HCT116 (cell line): Measurements from ENCODE around the gene KRTAP20-2. TPM values are rescaled to one million over a fixed set of nuclear protein-coding genes. Genes with fewer than 3 reads are reported as not detected.

Experiments
- ATAC-seq: fragments of 200-7000 bp; cut with Tn5 transposase; 2 replicates; pipeline ENCODE4 v1.9.1; 2020; ENCODE audit warnings: mild to moderate bottlenecking, moderate library complexity
- Bru-seq: library from RNA; stranded (reverse); fragments of 400-500 nt; gene quantifications from one replicate; lab custom pipeline; 2021; lab: Mats Ljungman, UMichigan
- BruChase-seq, 2 experiments: library from RNA; stranded (reverse); fragments of 400-500 nt; gene quantifications; one replicate each; lab custom pipeline; 2021; lab: Mats Ljungman, UMichigan
- BruUV-seq: library from RNA; stranded (reverse); fragments of 400-500 nt; replicated peaks from 2 replicates; lab custom pipeline; 2021; lab: Mats Ljungman, UMichigan
- CTCF ChIA-PET: fragments of 300-600 bp; sonication (Branson Sonifier 250); formaldehyde crosslinking; loops from one replicate; lab custom pipeline; 2021; ENCODE audit warnings: antibody characterized with exemption; lab: Charles Lee
- POLR2A ChIA-PET: fragments of 300-600, 350-600 bp; sonication (Branson Sonifier 250); formaldehyde crosslinking; loops from one replicate; lab custom pipeline; 2021; ENCODE audit warnings: antibody characterized with exemption; lab: Charles Lee
- RAD21 ChIA-PET, 2 experiments: fragments of 300-600 bp; sonication (Branson Sonifier 250); formaldehyde crosslinking; loops; one replicate each; lab custom pipeline; 2023; ENCODE audit warnings: low total read pairs in 2 of 2; ENCODE audit not compliant: uncharacterized antibody in 2 of 2, unreplicated experiment in 2 of 2, low non-redundant PET in 1 of 2; lab: Charles Lee
- DNase-seq: peaks from one replicate; pipeline ENCODE4 v3.0.0-alpha.2; 2010; ENCODE audit warnings: low read depth, low spot score
- H2AFZ ChIP-seq: fragments of 200-600 bp; shearing (Covaris generic), sonication (generic); 2 replicates; pipeline ENCODE4 v1.6.1; 2017; ENCODE audit warnings: low read depth, mixed run types, mixed read lengths, antibody characterized with exemption, low read length; ENCODE audit not compliant: poor library complexity, severe bottlenecking
- H3K27ac ChIP-seq: 2 replicates; pipeline ENCODE4 v1.5.1; 2012; ENCODE audit warnings: low read depth, low read length
- H3K27me3 ChIP-seq: fragments of 200-600 bp; sonication (generic); 2 replicates; pipeline ENCODE4 v1.6.1; 2016; ENCODE audit warnings: mixed run types, low read length, mixed read lengths; ENCODE audit not compliant: insufficient read depth
- H3K36me3 ChIP-seq, 2 experiments: fragments of 200-500 bp in 1 of 2; fragments of 200-600 bp in 1 of 2; sonication (Bioruptor generic) in 1 of 2; sonication (generic) in 1 of 2; 2 replicates each; pipeline versions ENCODE4 v1.5.1 to v1.6.1; 2014 to 2016; ENCODE audit warnings: low read length in 2 of 2, inconsistent platforms in 1 of 2, mixed read lengths in 1 of 2, mixed run types in 1 of 2; ENCODE audit not compliant: insufficient read depth in 2 of 2, control insufficient read depth in 1 of 2
- H3K4me1 ChIP-seq, 2 experiments: fragments of 200-600 bp in 1 of 2; sonication (generic) in 1 of 2; 2 replicates each; pipeline versions ENCODE4 v1.5.1 to v1.6.1; 2012 to 2017; ENCODE audit warnings: low read length in 2 of 2, inconsistent platforms in 1 of 2, mild to moderate bottlenecking in 1 of 2, mixed read lengths in 1 of 2, mixed run types in 1 of 2, moderate library complexity in 1 of 2; ENCODE audit not compliant: insufficient read depth in 2 of 2, control insufficient read depth in 1 of 2
- H3K4me2 ChIP-seq: fragments of 200-600 bp; sonication (generic); 2 replicates; pipeline ENCODE4 v1.6.1; 2017; ENCODE audit warnings: mixed run types, low read length, mixed read lengths
- H3K4me3 ChIP-seq, 2 experiments: fragments of 200-600 bp in 1 of 2; sonication (generic) in 1 of 2; replicated peaks in 1 of 2; 2 replicates each; pipeline ENCODE4 v1.5.1; 2011 to 2016; ENCODE audit warnings: low read length in 2 of 2, control low read depth in 1 of 2, low read depth in 1 of 2, mild to moderate bottlenecking in 1 of 2, mixed read lengths in 1 of 2, mixed run types in 1 of 2
- H3K79me2 ChIP-seq: fragments of 200-600 bp; sonication (generic); 2 replicates; pipeline ENCODE4 v1.6.1; 2017; ENCODE audit warnings: mild to moderate bottlenecking, mixed run types, low read length, moderate library complexity, mixed read lengths; ENCODE audit not compliant: insufficient read depth
- H3K9ac ChIP-seq: fragments of 200-600 bp; sonication (generic); 2 replicates; pipeline ENCODE4 v1.6.1; 2016; ENCODE audit warnings: low read length, mixed read lengths
- H3K9me2 ChIP-seq: fragments of 200-600 bp; sonication (generic), shearing (Covaris generic); 2 replicates; pipeline ENCODE4 v1.6.1; 2017; ENCODE audit warnings: mixed run types, mild to moderate bottlenecking, moderate library complexity; ENCODE audit not compliant: insufficient read depth
- H3K9me3 ChIP-seq, 2 experiments: fragments of 200-500 bp in 1 of 2; fragments of 200-600 bp in 1 of 2; sonication (Bioruptor generic) in 1 of 2; sonication (generic) in 1 of 2; 2 replicates each; pipeline ENCODE4 v1.6.1; 2014 to 2017; ENCODE audit warnings: low read length in 2 of 2, mixed read lengths in 2 of 2, inconsistent platforms in 1 of 2, low read depth in 1 of 2, mild to moderate bottlenecking in 1 of 2, mixed run types in 1 of 2, moderate library complexity in 1 of 2; ENCODE audit not compliant: control insufficient read depth in 1 of 2, insufficient read depth in 1 of 2
- H4K20me1 ChIP-seq: fragments of 200-600 bp; sonication (generic), shearing (Covaris generic); 2 replicates; pipeline ENCODE4 v1.6.1; 2017; ENCODE audit warnings: mixed run types, mild to moderate bottlenecking, moderate library complexity; ENCODE audit not compliant: insufficient read depth
- CTCF ChIP-seq, 3 experiments: fragments of 200-600 bp in 1 of 3; sonication (generic) in 1 of 3; IDR thresholded peaks in 2 of 3; conservative IDR thresholded peaks in 1 of 3; 2 replicates each; pipeline ENCODE4 v1.5.1; 2012 to 2017; ENCODE audit warnings: low read depth in 2 of 3, low read length in 2 of 3, antibody characterized with exemption in 1 of 3, borderline replicate concordance in 1 of 3, control low read depth in 1 of 3, mild to moderate bottlenecking in 1 of 3, mixed read lengths in 1 of 3, mixed run types in 1 of 3, moderate library complexity in 1 of 3; ENCODE audit not compliant: insufficient read depth in 1 of 3
- ELF1 ChIP-seq: IDR thresholded peaks from 2 replicates; pipeline ENCODE4 v1.6.1; 2012; ENCODE audit warnings: low read depth, borderline replicate concordance
- EZH2phosphoT487 ChIP-seq: fragments of 200-600 bp; IDR thresholded peaks from 2 replicates; pipeline ENCODE4 v1.6.1; 2018; ENCODE audit warnings: antibody characterized with exemption, borderline replicate concordance
- FOSL1 ChIP-seq: IDR thresholded peaks from 2 replicates; pipeline ENCODE4 v1.6.1; 2012; ENCODE audit warnings: low read depth
- MAX ChIP-seq: IDR thresholded peaks from 2 replicates; pipeline ENCODE4 v1.6.1; 2012
- POLR2A ChIP-seq: IDR thresholded peaks from 2 replicates; pipeline ENCODE4 v1.7.0; 2011; ENCODE audit warnings: borderline replicate concordance; ENCODE audit not compliant: insufficient read depth, insufficient read length; ENCODE audit errors: extremely low read depth
- POLR2AphosphoS5 ChIP-seq: IDR thresholded peaks from 2 replicates; pipeline ENCODE4 v1.6.1; 2011; ENCODE audit warnings: mild to moderate bottlenecking, low read depth, low read length, moderate library complexity
- REST ChIP-seq: IDR thresholded peaks from 2 replicates; pipeline ENCODE4 v1.6.1; 2012; ENCODE audit warnings: low read depth
- SRF ChIP-seq: IDR thresholded peaks from 2 replicates; pipeline ENCODE4 v1.6.1; 2012; ENCODE audit warnings: low read depth
- TCF7L2 ChIP-seq: IDR thresholded peaks from 2 replicates; pipeline ENCODE4 v1.7.0; 2011; ENCODE audit warnings: borderline replicate concordance, inconsistent platforms; ENCODE audit not compliant: insufficient read depth, insufficient read length; ENCODE audit errors: extremely low read depth
- YY1 ChIP-seq: IDR thresholded peaks from 2 replicates; pipeline ENCODE4 v1.6.1; 2011; ENCODE audit warnings: low read length, low read depth, moderate library complexity, mild to moderate bottlenecking; ENCODE audit not compliant: insufficient replicate concordance; ENCODE audit errors: extremely low read depth
- ZBTB33 ChIP-seq: IDR thresholded peaks from 2 replicates; pipeline ENCODE4 v1.6.1; 2011; ENCODE audit warnings: mild to moderate bottlenecking, low read length, moderate library complexity; ENCODE audit not compliant: insufficient replicate concordance; ENCODE audit errors: extremely low read depth
- ZFX ChIP-seq: fragments of 450-650 bp; IDR thresholded peaks from 2 replicates; pipeline ENCODE4 v1.6.1; 2017
- intact Hi-C: fragments of 100-400 bp; cut with micrococcal nuclease; formaldehyde crosslinking; loops from 2 replicates; pipeline ENCODE4 v1.10.0; 2022
- long read RNA-seq: library from polyadenylated mRNA; unstranded; transcript quantifications from one replicate; pipeline ENCODE4 v2.0.0, GENCODE V29; 2021; ENCODE audit not compliant: unreplicated experiment
- polyA plus RNA-seq: library from polyadenylated mRNA; unstranded; fragments of >200 nt; gene quantifications from 2 replicates; pipeline ENCODE4 v1.2.1, GENCODE V29; 2012; ENCODE audit warnings: missing spikeins
- total RNA-seq: library from RNA; stranded (reverse); gene quantifications from one replicate; pipeline ENCODE4 v1.2.1, GENCODE V29; 2021; ENCODE audit not compliant: unreplicated experiment

The KRTAP20-2 gene
- total RNA-seq (not detected), Bru-seq, nascent RNA (not detected), BruChase-seq, experiment 1, labeled RNA remaining after a 6-hour chase (not detected), BruChase-seq, experiment 2, labeled RNA remaining after a 2-hour chase (not detected)
- polyA plus RNA-seq: not detected in 2 replicates
- long read RNA-seq: 0 reads

- TF ChIP-seq ZFX (no peak), EZH2phosphoT487 (no peak), YY1 (no peak), MAX (no peak), POLR2A (no peak), TCF7L2 (no peak), SRF (no peak), ELF1 (no peak), REST (no peak), CTCF (IDR thresholded peaks at IDR 0.05 in 2 of 3, conservative IDR thresholded peaks at IDR 0.05 in 1 of 3; ENCODE audit: borderline replicate concordance in 1 of 3, insufficient read depth in 1 of 3, low read depth in 2 of 3, low read length in 2 of 3) (no peak), POLR2AphosphoS5 (no peak), ZBTB33 (no peak), FOSL1 (no peak)
- no TSS peak for BruUV-seq
- Histone ChIP-seq H3K9ac (no peak within 1 kb of the TSS), H3K4me3 (no peak within 1 kb of the TSS), H2AFZ (no peak within 1 kb of the TSS), H4K20me1 (no peaks in the 10 kb centered on the region), H3K9me2 (no peaks in the 10 kb centered on the region), H3K36me3 (no peaks in the 10 kb centered on the region), H3K27me3 (no peaks in the 10 kb centered on the region), H3K79me2 (no peaks in the 10 kb centered on the region), H3K4me1 (no peaks in the 10 kb centered on the region), H3K9me3 (peaks cover 8 to 14% of the 10 kb centered on the region in 2 experiments; a peak in 2 of 4 replicates), H3K4me2 (no peak within 1 kb of the TSS), H3K27ac (no peak within 1 kb of the TSS)
- ChIA-PET RAD21 (no interaction called here), CTCF (no interaction called here), POLR2A (no interaction called here)
- ATAC-seq (no peak), DNase-seq (no peak)
- intact Hi-C loops: no loop called here
Observed at GRCh38 chr21:30634906-30635305, at the start of gene KRTAP20-2. Gene KRTAP20-2, plus strand, starts transcription at chr21:30635206. Its CDS starts 58 bp downstream, at chr21:30635264.
